ENCODE results near the gene PRLHR.

PRLHR gene

GRCh38 chr10:118566911-118567310, 28.5 kb downstream of the PRLHR start:
- no peak for TF ChIP-seq CTCF (IDR thresholded peaks at IDR 0.05; ENCODE audit: control insufficient read depth, insufficient read depth, low read depth, low read length, missing control alignments)
- no peak overlapping the region for H3K4me3 ChIP-seq (ENCODE audit: control insufficient read depth, low read depth, low read length)
- no peak for DNase-seq (ENCODE audit: low read depth)

- TF ChIP-seq CTCF (IDR thresholded peaks at IDR 0.05; ENCODE audit: control insufficient read depth, insufficient read depth, low read depth, low read length, missing control alignments), result no peak
- DNase-seq (ENCODE audit: low read depth), result no peak
These were observed 30.0 kb downstream of the PRLHR start for GRCh38 chr10:118565301-118566075.

GRCh38 chr10:118564652-118565051, 30.8 kb downstream of the PRLHR start:
- TF ChIP-seq CTCF (IDR thresholded peaks at IDR 0.05; ENCODE audit: control insufficient read depth, insufficient read depth, low read depth, low read length, missing control alignments), result peak; percentile 27
- DNase-seq (ENCODE audit: low read depth), result no peak
- H3K4me3 ChIP-seq (ENCODE audit: control insufficient read depth, low read depth, low read length), result no peak overlapping the region

More at GRCh38 chr10:118565301-118566075, 30.0 kb downstream of the PRLHR start:
- no peak overlapping the region for H3K4me3 ChIP-seq (ENCODE audit: control insufficient read depth, low read depth, low read length)

- no peak overlapping the region for H3K4me3 ChIP-seq (ENCODE audit: control insufficient read depth, low read depth, low read length)
- no peak for TF ChIP-seq CTCF (IDR thresholded peaks at IDR 0.05; ENCODE audit: control insufficient read depth, insufficient read depth, low read depth, low read length, missing control alignments)
- DNase-seq (ENCODE audit: low read depth), result no peak
These were observed 31.3 kb downstream of the PRLHR start for GRCh38 chr10:118564114-118564513.

- H3K4me3 ChIP-seq (ENCODE audit: control insufficient read depth, low read depth, low read length), result no peak overlapping the region
- no peak for TF ChIP-seq CTCF (IDR thresholded peaks at IDR 0.05; ENCODE audit: control insufficient read depth, insufficient read depth, low read depth, low read length, missing control alignments)
- DNase-seq (ENCODE audit: low read depth), result no peak
These were observed 32.0 kb downstream of the PRLHR start for GRCh38 chr10:118563373-118563890.

- TF ChIP-seq CTCF (IDR thresholded peaks at IDR 0.05; ENCODE audit: control insufficient read depth, insufficient read depth, low read depth, low read length, missing control alignments), result no peak
- H3K4me3 ChIP-seq (ENCODE audit: control insufficient read depth, low read depth, low read length), result no peak overlapping the region
- no peak for DNase-seq (ENCODE audit: low read depth)
These were observed 32.6 kb downstream of the PRLHR start for GRCh38 chr10:118562851-118563250.

All from AG09309 (cell line).